Muscle layer of colon (tissue), 2 donors: Measurements from ENCODE around the gene GABPA.
"Not testable (repeated sequence)": the region's sequence is repeated elsewhere in the genome, so short reads cannot be mapped to it uniquely, and the experiment has no call there.

Source experiments
- H3K27ac ChIP-seq: one replicate; pipeline ENCODE4 v1.7.0; 2013; ENCODE audit warnings: low read depth, mild to moderate bottlenecking, low read length, moderate library complexity
- H3K27me3 ChIP-seq, 2 donors: one replicate each; pipeline ENCODE4 v1.7.0; 2013; ENCODE audit warnings: low read length in 2 of 2, mild to moderate bottlenecking in 2 of 2; ENCODE audit not compliant: insufficient read depth in 2 of 2, control insufficient read depth in 1 of 2
- H3K36me3 ChIP-seq: one replicate; pipeline ENCODE4 v1.7.0; 2013; ENCODE audit warnings: mild to moderate bottlenecking, low read length; ENCODE audit not compliant: insufficient read depth
- H3K4me1 ChIP-seq: one replicate; pipeline ENCODE4 v1.7.0; 2013; ENCODE audit warnings: mild to moderate bottlenecking, low read length; ENCODE audit not compliant: insufficient read depth
- H3K4me3 ChIP-seq, 2 donors: one replicate each; pipeline ENCODE4 v1.7.0; 2013; ENCODE audit warnings: low read length in 2 of 2, low read depth in 1 of 2, mild to moderate bottlenecking in 1 of 2, moderate library complexity in 1 of 2
- H3K9ac ChIP-seq: one replicate; pipeline ENCODE4 v1.7.0; 2013; ENCODE audit warnings: low read length
- H3K9me3 ChIP-seq: one replicate; pipeline ENCODE4 v1.7.0; 2013; ENCODE audit warnings: mild to moderate bottlenecking, low read length
- donor health status: abdominal sarcoma.
- donor health status: Adenocarcinoma of cecum.

The GABPA gene

GRCh38 chr21:25714066-25714465 is 20.7 kb upstream of the GABPA start:
- H3K9ac ChIP-seq, H3K4me3 ChIP-seq: not testable (repeated sequence)

DNA sequence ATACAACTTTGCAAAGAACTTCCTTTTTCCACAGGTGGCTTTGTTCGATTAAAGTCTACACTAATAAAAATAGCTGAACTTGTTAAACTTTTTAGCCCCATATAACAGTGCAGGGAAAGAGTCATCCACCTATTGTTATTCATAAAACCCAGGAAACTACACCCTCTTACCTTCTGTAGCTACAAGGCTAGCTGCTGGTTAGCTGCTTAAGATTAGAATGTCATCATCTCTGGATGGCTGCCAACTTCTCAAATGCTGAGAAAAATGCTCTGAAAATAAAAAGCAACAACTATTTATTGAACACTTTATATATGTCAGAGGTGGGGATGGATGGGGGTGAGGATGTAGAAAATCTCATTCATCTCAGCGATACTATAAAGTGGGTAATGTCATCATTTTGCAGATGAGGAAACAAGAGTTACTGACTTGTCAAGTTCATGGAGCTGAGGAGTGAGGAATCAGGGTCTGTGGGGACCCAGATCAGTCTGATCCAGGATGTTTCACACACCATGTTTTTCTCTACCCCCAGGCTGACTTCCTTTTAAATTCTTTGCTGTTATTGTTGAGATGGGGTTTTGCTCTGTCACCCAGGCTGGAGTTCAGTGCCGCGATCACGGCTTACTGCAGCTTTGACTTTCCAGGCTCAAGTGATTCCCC is 17.2 kb upstream of the GABPA start:
- Histone ChIP-seq H3K27me3 (no peaks in the 10 kb centered on the region), H3K9me3 (no peaks in the 10 kb centered on the region), H3K9ac (no peak overlapping the region)

More at GRCh38 chr21:25714066-25714465, 20.7 kb upstream of the GABPA start:
- H3K9me3 ChIP-seq, H3K4me1 ChIP-seq, H3K27ac ChIP-seq, H3K36me3 ChIP-seq, H3K27me3 ChIP-seq: not testable (repeated sequence)

DNA sequence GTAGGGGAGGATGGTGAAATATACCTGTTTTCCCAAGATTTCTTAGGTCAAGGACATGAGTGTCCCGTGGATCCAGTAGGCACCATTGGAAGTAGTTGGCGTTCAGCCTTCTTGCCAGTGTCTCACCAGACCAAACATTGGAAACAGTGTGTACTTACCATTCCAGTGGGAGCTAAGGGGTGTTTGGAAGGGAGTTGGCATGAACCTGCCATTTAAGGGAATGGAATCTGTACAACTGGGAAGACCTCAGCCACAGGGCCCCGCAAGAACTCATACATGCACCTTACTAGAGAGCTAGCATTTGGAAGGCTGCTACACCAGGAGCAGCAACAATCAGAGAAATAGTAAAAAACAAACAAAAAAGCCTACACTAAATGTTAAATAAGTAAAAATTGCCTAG is 12.8 kb upstream of the GABPA start:
- Histone ChIP-seq H3K9me3 (no peaks in the 10 kb centered on the region), H3K27ac (no peak overlapping the region), H3K4me3 (no peak overlapping the region), H3K27me3 (no peaks in the 10 kb centered on the region), H3K4me1 (no peaks in the 10 kb centered on the region), H3K9ac (no peak overlapping the region), H3K36me3 (peaks cover 32% of the 10 kb centered on the region)

More for the DNA sequence above, 17.2 kb upstream of the GABPA start:
- no peaks in the 10 kb centered on the region for H3K4me1 ChIP-seq
- H3K36me3 ChIP-seq: peaks cover 11% of the 10 kb centered on the region
- H3K4me3 ChIP-seq: no peak overlapping the region
- no peak overlapping the region for H3K27ac ChIP-seq

- no peak overlapping the region for H3K9ac ChIP-seq
- no peaks in the 10 kb centered on the region for H3K4me1 ChIP-seq
- no peak overlapping the region for H3K27ac ChIP-seq
- H3K27me3 ChIP-seq: no peaks in the 10 kb centered on the region
- no peaks in the 10 kb centered on the region for H3K9me3 ChIP-seq
- H3K4me3 ChIP-seq: no peak overlapping the region
- H3K36me3 ChIP-seq: peaks cover 38% of the 10 kb centered on the region
These were observed 12.1 kb upstream of the GABPA start for GRCh38 chr21:25722631-25723030.

- Histone ChIP-seq H3K4me3 (no peak overlapping the region), H3K36me3 (peaks cover 28% of the 10 kb centered on the region), H3K27ac (no peak overlapping the region), H3K9me3 (no peaks in the 10 kb centered on the region), H3K9ac (no peak overlapping the region), H3K27me3 (no peaks in the 10 kb centered on the region), H3K4me1 (peaks cover 26% of the 10 kb centered on the region)
These were observed 2.5 kb upstream of the GABPA start for GRCh38 chr21:25732091-25732760.

DNA sequence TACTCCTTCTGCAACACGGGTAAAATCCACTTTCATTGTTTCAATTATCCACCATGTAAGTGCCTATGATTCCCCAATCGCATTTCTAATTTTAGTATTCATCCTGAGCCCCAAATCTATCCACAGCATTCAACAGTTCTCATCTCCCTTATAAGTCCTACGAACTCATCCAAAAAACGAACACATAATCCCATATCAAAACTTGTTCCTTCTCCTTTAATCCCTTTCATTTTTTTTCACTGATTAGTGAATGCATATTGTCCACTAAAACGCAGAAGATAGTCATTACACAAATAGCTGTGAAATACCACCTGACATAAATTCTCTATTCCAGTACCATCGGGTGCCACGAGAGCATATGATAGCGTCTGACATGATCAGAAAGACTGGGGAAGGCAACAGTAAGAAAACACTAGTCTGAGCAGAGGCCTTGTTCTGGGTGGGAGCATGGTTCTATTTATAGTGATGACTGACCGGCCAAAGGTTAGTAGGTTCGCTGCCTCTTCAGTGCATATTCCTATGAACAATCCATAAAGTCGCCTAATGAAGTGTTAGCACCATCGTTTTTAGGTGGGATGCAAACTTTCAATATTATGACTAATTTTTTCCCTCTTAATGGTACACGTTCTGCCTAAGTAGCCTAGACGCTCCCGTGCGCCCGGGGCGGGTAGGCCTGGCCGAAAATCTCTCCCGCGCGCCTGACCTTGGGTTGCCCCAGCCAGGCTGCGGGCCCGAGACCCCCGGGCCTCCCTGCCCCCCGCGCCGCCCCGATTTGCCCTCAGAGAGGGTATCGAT is 716 bp upstream of the GABPA start:
- H3K27ac ChIP-seq: peak overlapping the region; percentile 94
- H3K9ac ChIP-seq: peak overlapping the region; percentile 97
- H3K27me3 ChIP-seq: no peaks in the 10 kb centered on the region
- no peaks in the 10 kb centered on the region for H3K9me3 ChIP-seq
- peaks cover 26% of the 10 kb centered on the region for H3K4me1 ChIP-seq
- H3K36me3 ChIP-seq: peaks cover 11% of the 10 kb centered on the region
- H3K4me3 ChIP-seq: peak overlapping the region; percentile 78 to 94

DNA sequence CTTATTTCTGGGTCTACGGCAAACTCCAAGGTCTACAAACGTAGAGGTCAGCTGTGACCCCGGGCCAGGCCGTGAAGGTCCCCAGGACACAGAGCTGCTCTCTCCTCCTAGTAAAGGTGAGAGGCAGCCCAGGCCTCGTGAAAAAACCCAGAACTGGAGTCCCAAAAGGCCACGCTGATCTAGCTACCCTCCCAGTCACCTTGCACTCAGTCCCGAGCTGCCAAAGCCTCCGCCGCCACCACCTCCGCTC is 193 bp upstream of the GABPA start:
- H3K4me1 ChIP-seq: peaks cover 26% of the 10 kb centered on the region
- peak overlapping the region; percentile 78 to 94 for H3K4me3 ChIP-seq
- no peaks in the 10 kb centered on the region for H3K27me3 ChIP-seq
- peak overlapping the region; percentile 97 for H3K9ac ChIP-seq
- H3K36me3 ChIP-seq: peaks cover 6% of the 10 kb centered on the region
- H3K27ac ChIP-seq: peak overlapping the region; percentile 94
- no peaks in the 10 kb centered on the region for H3K9me3 ChIP-seq

DNA sequence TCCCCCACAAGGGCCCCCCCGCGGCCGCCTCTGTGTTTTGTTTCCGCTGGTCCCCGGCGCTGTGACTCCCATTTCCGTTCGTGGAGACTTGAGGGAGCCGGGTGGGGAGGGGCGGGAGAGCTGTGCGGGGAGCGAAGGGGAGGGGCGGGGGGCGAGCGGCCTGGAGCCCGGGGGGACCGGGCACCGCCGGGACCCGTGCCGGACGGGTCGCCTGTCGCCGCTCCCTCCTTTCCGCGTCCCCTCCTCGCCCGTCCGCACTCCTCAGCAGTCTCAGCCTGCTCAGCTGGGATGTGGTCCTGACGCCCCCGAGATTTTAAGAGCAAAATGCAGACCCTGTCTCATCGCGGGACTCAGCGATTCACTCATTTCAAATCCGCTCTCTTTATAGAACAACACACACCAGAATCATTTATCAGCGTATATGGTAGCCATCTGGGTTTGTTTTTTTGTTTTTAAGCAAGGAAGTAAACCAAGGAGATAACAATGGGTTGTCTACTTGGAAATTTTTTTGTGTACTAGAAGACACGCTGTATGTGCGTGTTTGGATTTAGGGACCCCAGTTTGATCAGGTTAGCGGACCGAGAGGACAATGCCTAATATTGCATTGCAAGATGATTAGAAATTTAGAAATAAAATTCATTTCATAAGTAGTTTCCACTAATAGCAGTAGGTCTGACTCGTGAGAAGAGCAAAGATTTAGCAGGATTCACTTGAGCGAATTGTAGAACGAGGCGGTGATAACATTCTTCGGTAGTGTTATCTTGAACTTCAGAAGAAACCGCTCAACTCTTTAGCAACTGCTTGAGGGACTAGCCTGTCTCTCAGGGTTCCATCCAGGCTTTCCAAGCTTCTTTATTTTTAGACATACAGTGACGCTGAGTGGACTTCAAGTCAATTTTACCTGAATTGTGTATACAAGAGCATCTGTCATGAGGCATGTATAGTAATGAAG is 1.1 kb downstream of the GABPA start:
- Histone ChIP-seq H3K27ac (peak overlapping the region; percentile 94), H3K9me3 (no peaks in the 10 kb centered on the region), H3K9ac (peak overlapping the region; percentile 94), H3K27me3 (no peaks in the 10 kb centered on the region), H3K4me3 (peak overlapping the region; percentile 78 to 94), H3K4me1 (peaks cover 26% of the 10 kb centered on the region), H3K36me3 (no peaks in the 10 kb centered on the region)

- no peak overlapping the region for H3K9ac ChIP-seq
- H3K4me1 ChIP-seq: peaks cover 17% of the 10 kb centered on the region
- no peaks in the 10 kb centered on the region for H3K27me3 ChIP-seq
- no peak overlapping the region for H3K27ac ChIP-seq
- no peaks in the 10 kb centered on the region for H3K9me3 ChIP-seq
- H3K4me3 ChIP-seq: no peak overlapping the region
- H3K36me3 ChIP-seq: no peaks in the 10 kb centered on the region
These were observed 2.6 kb downstream of the GABPA start for GRCh38 chr21:25737421-25737820.

DNA sequence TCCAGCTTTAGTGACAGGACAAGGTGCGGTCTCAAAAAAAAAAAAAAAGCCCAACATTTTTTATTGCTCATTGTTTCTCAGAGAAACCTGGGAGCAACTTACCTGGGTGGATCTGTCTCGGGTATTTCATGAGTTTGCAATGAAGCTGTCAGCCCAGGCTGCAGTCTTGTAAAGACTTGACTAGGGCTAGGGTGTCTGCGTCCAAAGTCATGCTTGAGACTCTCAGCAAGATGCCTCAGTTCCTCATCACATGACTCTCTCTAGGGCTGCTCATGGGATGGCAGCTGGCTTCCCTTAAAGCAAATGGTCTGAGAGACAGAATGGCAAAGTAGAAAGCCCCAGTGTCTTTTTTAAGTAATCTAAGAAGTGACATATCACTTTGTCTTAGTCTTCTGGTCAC is 8.1 kb downstream of the GABPA start:
- Histone ChIP-seq H3K4me1 (no peaks in the 10 kb centered on the region), H3K27me3 (no peaks in the 10 kb centered on the region), H3K36me3 (peaks cover 1% of the 10 kb centered on the region), H3K9me3 (no peaks in the 10 kb centered on the region), H3K4me3 (no peak overlapping the region), H3K27ac (no peak overlapping the region), H3K9ac (no peak overlapping the region)

DNA sequence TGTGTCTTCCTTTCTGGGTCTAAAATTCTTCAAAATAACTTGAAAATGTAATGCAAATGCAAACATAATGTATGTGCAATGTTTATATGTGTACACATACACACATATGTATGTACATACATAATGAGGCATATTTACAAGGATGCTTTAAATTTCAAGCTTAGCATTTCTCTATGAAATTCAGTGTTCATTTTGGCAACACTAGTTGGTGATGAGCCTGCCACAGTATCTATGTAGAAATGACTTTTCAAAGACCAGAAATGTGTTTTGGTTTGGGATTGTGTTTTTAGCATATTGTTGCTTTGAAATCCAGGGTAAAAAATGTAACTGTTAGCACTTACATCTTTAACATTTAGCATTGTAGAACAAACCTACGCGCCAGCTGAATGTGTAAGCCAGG is 10.1 kb downstream of the GABPA start:
- Histone ChIP-seq H3K9me3 (no peaks in the 10 kb centered on the region), H3K4me3 (no peak overlapping the region), H3K36me3 (peaks cover 7% of the 10 kb centered on the region), H3K27me3 (no peaks in the 10 kb centered on the region), H3K9ac (no peak overlapping the region), H3K27ac (no peak overlapping the region), H3K4me1 (no peaks in the 10 kb centered on the region)
